NOMO-1 treated with dmso at 0.1 percent for 144 hours (cell line): Measurements from ENCODE around the gene MRPS27.

Experiments
- DNase-seq: peaks from one replicate; lab custom pipeline; 2025; ENCODE audit not compliant: unreplicated experiment; lab: John Stamatoyannopoulos, UW

MRPS27 gene

GRCh38 chr5:72319976-72320752 is at the start of gene MRPS27, which contains the start of gene PTCD2:
Gene MRPS27, minus strand, starts transcription at chr5:72320240. Its CDS starts 19 bp downstream, at chr5:72320221.
Gene PTCD2, plus strand, starts transcription at chr5:72320373. Its CDS starts 10 bp downstream, at chr5:72320383.
- peak; percentile 97 for DNase-seq

- no peak for DNase-seq
Measured at GRCh38 chr5:72369711-72370110, 49.7 kb upstream of the MRPS27 start.

- no peak for DNase-seq
Measured at GRCh38 chr5:72369301-72369700, 49.3 kb upstream of the MRPS27 start.

- DNase-seq, result no peak
Measured at GRCh38 chr5:72368271-72368670, 48.2 kb upstream of the MRPS27 start.

- DNase-seq, result peak; percentile 70
Measured at GRCh38 chr5:72366324-72366976, 46.4 kb upstream of the MRPS27 start.

GRCh38 chr5:72364951-72365350 is 44.9 kb upstream of the MRPS27 start:
- no peak for DNase-seq

GRCh38 chr5:72364171-72364570 is 44.1 kb upstream of the MRPS27 start:
- DNase-seq, result no peak

GRCh38 chr5:72363166-72363802 is 43.2 kb upstream of the MRPS27 start:
- no peak for DNase-seq

- DNase-seq, result no peak
Measured at GRCh38 chr5:72359886-72360285, 39.8 kb upstream of the MRPS27 start.

GRCh38 chr5:72358925-72359324 is 38.9 kb upstream of the MRPS27 start:
- DNase-seq, result no peak

GRCh38 chr5:72356361-72356760 is 36.3 kb upstream of the MRPS27 start:
- DNase-seq, result no peak

- no peak for DNase-seq
Measured at GRCh38 chr5:72355706-72356299, 35.8 kb upstream of the MRPS27 start.

- no peak for DNase-seq
Measured at GRCh38 chr5:72353046-72353445, 33.0 kb upstream of the MRPS27 start.

- no peak for DNase-seq
Measured at GRCh38 chr5:72352616-72353015, 32.6 kb upstream of the MRPS27 start.

- no peak for DNase-seq
Measured at GRCh38 chr5:72351376-72351775, 31.3 kb upstream of the MRPS27 start.

- DNase-seq, result no peak
Measured at GRCh38 chr5:72347801-72348308, 27.8 kb upstream of the MRPS27 start.

- DNase-seq, result no peak
Measured at GRCh38 chr5:72346398-72346797, 26.4 kb upstream of the MRPS27 start.

- DNase-seq, result no peak
Measured at GRCh38 chr5:72338689-72339209, 18.7 kb upstream of the MRPS27 start.

- no peak for DNase-seq
Measured at GRCh38 chr5:72337159-72337558, 17.1 kb upstream of the MRPS27 start.

GRCh38 chr5:72330712-72331111 is 10.7 kb upstream of the MRPS27 start:
- DNase-seq, result no peak

GRCh38 chr5:72328172-72328571 is 8.1 kb upstream of the MRPS27 start:
- no peak for DNase-seq
